Breast epithelium (tissue), 4 donors: ENCODE results near the gene DCTN2. TPM values are rescaled to one million over a fixed set of nuclear protein-coding genes. Genes with fewer than 3 reads are reported as not detected.
"Not testable (repeated sequence)": the region's sequence is repeated elsewhere in the genome, so short reads cannot be mapped to it uniquely, and the experiment has no call there.

Experiments
- DNase-seq, 2 donors: peaks; one replicate each; pipeline ENCODE4 v3.0.0-alpha.2; 2019; ENCODE audit warnings: low spot score in 2 of 2
- H3K27ac ChIP-seq, 2 donors: fragments of 200-600 bp; sonication (generic) in 1 of 2; one replicate each; pipeline ENCODE4 v1.5.1; 2016 to 2019; ENCODE audit warnings: mild to moderate bottlenecking in 1 of 2
- H3K27me3 ChIP-seq, 2 donors: fragments of 200-600 bp; sonication (generic) in 1 of 2; one replicate each; pipeline versions ENCODE4 v1.5.1 to v1.6.0; 2017 to 2019; ENCODE audit warnings: control low read depth in 1 of 2, mild to moderate bottlenecking in 1 of 2
- H3K36me3 ChIP-seq: fragments of 200-600 bp; one replicate; pipeline ENCODE4 v1.5.1; 2019
- H3K4me1 ChIP-seq, 2 donors: fragments of 200-600 bp; sonication (generic); one replicate each; pipeline ENCODE4 v1.5.1; 2016 to 2019; ENCODE audit warnings: control low read depth in 1 of 2
- H3K4me3 ChIP-seq, 3 donors: fragments of 200-600 bp; sonication (generic); 1 replicate in 2 of 3; 2 replicates in 1 of 3; pipeline ENCODE4 v1.5.1; 2016 to 2019; ENCODE audit warnings: mild to moderate bottlenecking in 3 of 3, moderate library complexity in 2 of 3
- H3K9me3 ChIP-seq, 2 donors: fragments of 200-600 bp; sonication (generic) in 1 of 2; one replicate each; pipeline ENCODE4 v1.5.1; 2016 to 2019; ENCODE audit warnings: control low read depth in 1 of 2
- POLR2A ChIP-seq: fragments of 450-650 bp; IDR thresholded peaks from one replicate; pipeline ENCODE4 v1.6.1; 2016; ENCODE audit warnings: antibody characterized with exemption, mild to moderate bottlenecking, moderate library complexity
- POLR2AphosphoS5 ChIP-seq, 3 donors: sonication (generic); formaldehyde crosslinking; IDR thresholded peaks; one replicate each; pipeline ENCODE4 v1.6.1; 2017; ENCODE audit warnings: antibody characterized with exemption in 3 of 3
- intact Hi-C: fragments of 100-400 bp; cut with DNase I; formaldehyde crosslinking; loops from one replicate; pipeline ENCODE4 v1.15.1; 2023; ENCODE audit warnings: low total_unique reads
- total RNA-seq, 3 donors: library from RNA; depleted of rRNA; stranded (reverse); fragments of >200 nt; gene quantifications; one replicate each; pipeline ENCODE4 v1.1.0, GENCODE V29; 2016
- TF ChIP-seq, protein P1 (sequence below), 3 donors: fragments of 450-650 bp; IDR thresholded peaks; one replicate each; pipeline ENCODE4 v1.5.1; 2016 to 2017; ENCODE audit warnings: antibody characterized with exemption in 3 of 3, mild to moderate bottlenecking in 3 of 3, moderate library complexity in 3 of 3

Gene DCTN2
- total RNA-seq, 3 donors from 2014 or later: 108 to 138 (median 131) TPM

DNA sequence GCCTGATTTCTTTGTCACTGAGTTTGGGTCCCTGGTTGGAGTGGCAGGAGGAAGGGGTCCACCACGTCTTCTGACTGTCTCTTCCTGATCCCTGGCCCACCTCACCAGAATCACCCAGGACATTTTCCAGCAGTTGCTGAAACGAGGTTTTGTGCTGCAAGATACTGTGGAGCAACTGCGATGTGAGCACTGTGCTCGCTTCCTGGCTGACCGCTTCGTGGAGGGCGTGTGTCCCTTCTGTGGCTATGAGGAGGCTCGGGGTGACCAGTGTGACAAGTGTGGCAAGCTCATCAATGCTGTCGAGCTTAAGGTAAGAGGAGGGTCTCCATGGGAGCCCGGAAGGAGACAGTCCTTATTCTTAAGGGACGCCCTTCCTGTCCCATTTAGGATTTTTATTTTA, 46.8 kb downstream of the DCTN2 start:
- DNase-seq: no peak
- H3K4me3 ChIP-seq: no peak overlapping the region
- TF ChIP-seq POLR2AphosphoS5 (IDR thresholded peaks at IDR 0.05) (no peak), POLR2A (no peak)
- TF ChIP-seq, protein P1, sequence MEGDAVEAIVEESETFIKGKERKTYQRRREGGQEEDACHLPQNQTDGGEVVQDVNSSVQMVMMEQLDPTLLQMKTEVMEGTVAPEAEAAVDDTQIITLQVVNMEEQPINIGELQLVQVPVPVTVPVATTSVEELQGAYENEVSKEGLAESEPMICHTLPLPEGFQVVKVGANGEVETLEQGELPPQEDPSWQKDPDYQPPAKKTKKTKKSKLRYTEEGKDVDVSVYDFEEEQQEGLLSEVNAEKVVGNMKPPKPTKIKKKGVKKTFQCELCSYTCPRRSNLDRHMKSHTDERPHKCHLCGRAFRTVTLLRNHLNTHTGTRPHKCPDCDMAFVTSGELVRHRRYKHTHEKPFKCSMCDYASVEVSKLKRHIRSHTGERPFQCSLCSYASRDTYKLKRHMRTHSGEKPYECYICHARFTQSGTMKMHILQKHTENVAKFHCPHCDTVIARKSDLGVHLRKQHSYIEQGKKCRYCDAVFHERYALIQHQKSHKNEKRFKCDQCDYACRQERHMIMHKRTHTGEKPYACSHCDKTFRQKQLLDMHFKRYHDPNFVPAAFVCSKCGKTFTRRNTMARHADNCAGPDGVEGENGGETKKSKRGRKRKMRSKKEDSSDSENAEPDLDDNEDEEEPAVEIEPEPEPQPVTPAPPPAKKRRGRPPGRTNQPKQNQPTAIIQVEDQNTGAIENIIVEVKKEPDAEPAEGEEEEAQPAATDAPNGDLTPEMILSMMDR (IDR thresholded peaks at IDR 0.05): no peak
- H3K36me3 ChIP-seq: no peaks in the 10 kb centered on the region
- intact Hi-C loops: no loop called here
- no peaks in the 10 kb centered on the region for H3K4me1 ChIP-seq
- H3K27me3 ChIP-seq: no peaks in the 10 kb centered on the region
- no peaks in the 10 kb centered on the region for H3K9me3 ChIP-seq
- no peak overlapping the region for H3K27ac ChIP-seq

DNA sequence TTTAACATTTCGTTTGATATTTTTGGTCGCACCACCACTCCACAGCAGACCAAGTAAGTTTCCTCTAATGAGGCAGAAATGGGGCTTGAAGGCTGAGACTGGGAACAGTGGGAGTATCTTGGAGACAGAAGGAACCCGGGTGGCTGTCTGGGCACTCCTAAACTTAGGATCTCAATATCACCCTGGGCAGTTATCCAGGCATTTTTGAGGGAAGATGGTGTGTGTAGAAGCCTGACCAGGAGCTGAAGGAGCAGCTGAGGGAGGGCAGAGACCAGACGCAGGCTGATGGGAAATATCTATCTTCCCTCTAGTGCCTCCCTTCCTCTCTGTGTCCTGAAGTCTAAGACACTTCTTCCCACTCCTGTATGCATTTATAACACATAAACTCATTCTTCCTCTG, 48.4 kb downstream of the DCTN2 start:
- TF ChIP-seq POLR2AphosphoS5 (IDR thresholded peaks at IDR 0.05) (no peak), POLR2A (no peak)
- TF ChIP-seq, protein P1 (IDR thresholded peaks at IDR 0.05): no peak
- intact Hi-C loops: no loop called here
- no peaks in the 10 kb centered on the region for H3K36me3 ChIP-seq
- no peak overlapping the region for H3K27ac ChIP-seq
- no peaks in the 10 kb centered on the region for H3K27me3 ChIP-seq
- DNase-seq: no peak
- H3K9me3 ChIP-seq: no peaks in the 10 kb centered on the region
- no peak overlapping the region for H3K4me3 ChIP-seq
- H3K4me1 ChIP-seq: no peaks in the 10 kb centered on the region

DNA sequence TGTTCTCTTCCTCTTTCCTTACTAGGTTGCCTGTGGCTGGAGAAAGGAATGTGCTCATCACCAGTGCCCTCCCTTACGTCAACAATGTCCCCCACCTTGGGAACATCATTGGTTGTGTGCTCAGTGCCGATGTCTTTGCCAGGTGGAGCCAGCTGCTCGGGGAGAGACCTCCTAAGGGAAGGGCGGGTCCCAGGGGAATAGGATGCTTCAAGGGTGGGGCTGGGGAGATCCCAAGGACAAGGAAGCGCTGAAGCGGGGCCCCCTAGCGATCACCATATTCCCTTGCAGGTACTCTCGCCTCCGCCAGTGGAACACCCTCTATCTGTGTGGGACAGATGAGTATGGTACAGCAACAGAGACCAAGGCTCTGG, 48.9 kb downstream of the DCTN2 start:
- intact Hi-C loops: no loop called here
- H3K36me3 ChIP-seq: no peaks in the 10 kb centered on the region
- TF ChIP-seq POLR2A (no peak), POLR2AphosphoS5 (IDR thresholded peaks at IDR 0.05) (no peak)
- TF ChIP-seq, protein P1 (IDR thresholded peaks at IDR 0.05): no peak
- no peaks in the 10 kb centered on the region for H3K4me1 ChIP-seq
- H3K27ac ChIP-seq: no peak overlapping the region
- no peaks in the 10 kb centered on the region for H3K27me3 ChIP-seq
- H3K9me3 ChIP-seq: no peaks in the 10 kb centered on the region
- H3K4me3 ChIP-seq: no peak overlapping the region
- DNase-seq: no peak

DNA sequence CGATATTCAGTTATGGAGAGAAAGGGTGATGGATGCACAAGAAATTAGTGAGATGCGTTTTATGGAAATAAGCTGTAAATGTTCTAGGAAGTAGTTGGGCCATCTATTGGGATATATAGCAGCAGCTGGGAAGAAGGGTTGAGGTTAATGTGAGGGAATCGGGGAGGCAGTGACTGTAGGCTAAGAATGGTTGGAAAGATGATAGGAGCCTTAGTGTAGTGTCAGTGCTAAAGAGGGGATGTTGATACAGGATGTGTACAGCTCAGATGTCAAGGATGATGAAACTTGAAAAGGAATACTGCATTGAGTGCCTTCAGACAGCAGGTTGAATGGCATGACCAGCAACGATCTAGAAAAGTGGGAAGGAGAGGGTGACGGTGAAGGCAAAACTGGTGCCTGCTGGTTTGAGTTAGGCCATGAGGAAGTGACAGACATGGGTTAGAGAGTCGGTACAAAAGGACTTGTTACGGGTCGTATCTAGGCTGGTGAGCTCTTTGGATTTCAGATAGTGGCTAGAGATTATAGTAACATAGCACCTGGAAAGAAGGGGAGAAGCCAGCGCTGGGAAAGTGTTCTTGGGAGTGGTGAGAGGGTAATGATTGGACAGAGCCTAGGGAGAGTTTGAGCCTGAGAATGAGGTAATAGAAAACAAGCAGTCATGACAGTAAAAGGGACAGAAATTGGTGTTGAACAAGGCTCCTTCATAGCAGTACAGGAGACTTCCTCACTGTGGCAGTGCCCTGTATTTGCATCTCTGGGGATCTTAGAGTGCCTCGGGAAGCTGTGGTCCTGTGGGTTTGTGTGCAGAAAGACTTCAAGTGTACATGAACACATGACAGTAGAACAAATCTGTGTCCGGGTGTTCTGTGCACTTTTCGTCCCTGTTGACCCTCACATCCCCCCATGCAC, 49.5 kb downstream of the DCTN2 start:
- no peaks in the 10 kb centered on the region for H3K4me1 ChIP-seq
- H3K27me3 ChIP-seq: no peaks in the 10 kb centered on the region
- H3K9me3 ChIP-seq: no peaks in the 10 kb centered on the region
- H3K36me3 ChIP-seq: no peaks in the 10 kb centered on the region
- intact Hi-C loops: no loop called here
- TF ChIP-seq, protein P1 (IDR thresholded peaks at IDR 0.05): no peak
- TF ChIP-seq POLR2A (no peak), POLR2AphosphoS5 (IDR thresholded peaks at IDR 0.05) (no peak)
- no peak overlapping the region for H3K27ac ChIP-seq
- H3K4me3 ChIP-seq: no peak overlapping the region
- DNase-seq: no peak

DNA sequence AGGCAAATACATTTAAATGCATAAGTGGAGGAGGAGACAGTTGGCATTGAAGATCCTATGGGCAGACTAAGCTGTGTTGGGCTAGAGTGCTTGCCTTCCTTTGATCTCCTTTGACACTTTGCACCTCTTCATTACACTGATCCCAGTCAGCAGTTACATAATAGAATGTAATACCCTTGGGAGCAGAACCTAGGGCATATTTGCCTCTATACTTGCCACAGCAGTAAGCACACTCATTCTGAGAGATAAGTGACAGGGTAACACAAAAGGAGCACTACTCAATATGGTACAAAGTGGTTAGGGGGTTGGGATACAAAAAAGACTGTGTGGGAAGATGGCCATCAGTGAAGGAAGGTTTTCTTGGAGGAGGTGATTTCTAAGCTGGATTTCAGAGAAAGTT, 50.2 kb downstream of the DCTN2 start:
- H3K36me3 ChIP-seq: no peaks in the 10 kb centered on the region

DNA sequence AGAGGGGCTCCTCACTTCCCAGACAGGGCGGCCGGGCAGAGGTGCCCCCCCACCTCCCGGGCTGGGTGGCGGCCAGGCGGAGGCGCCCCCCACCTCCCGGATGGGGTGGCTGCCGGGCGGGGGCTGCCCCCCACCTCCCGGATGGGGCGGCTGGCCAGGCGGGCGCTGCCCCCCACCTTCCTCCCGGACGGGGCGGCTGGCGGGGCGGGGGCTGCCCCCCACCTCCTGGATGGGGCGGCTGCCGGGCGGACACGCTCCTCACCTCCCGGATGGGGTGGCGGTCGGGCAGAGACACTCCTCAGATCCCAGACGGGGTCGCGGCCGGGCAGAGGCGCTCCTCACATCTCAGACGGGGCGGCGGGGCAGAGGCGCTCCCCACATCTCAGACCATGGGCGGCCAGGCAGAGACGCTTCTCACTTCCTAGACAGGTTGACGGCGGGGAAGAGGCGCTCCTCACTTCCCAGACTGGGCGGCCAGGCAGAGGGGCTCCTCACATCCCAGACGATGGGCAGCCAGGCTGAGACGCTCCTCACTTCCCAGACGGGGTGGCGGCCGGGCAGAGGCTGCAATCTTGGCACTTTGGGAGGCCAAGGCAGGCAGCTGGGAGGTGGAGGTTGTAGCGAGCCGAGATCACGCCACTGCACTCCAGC, 51.8 kb downstream of the DCTN2 start:
- H3K27ac ChIP-seq, H3K27me3 ChIP-seq, H3K36me3 ChIP-seq, DNase-seq, H3K9me3 ChIP-seq, H3K4me1 ChIP-seq, H3K4me3 ChIP-seq, intact Hi-C loops: not testable (repeated sequence)

More for the DNA sequence above, 50.2 kb downstream of the DCTN2 start:
- intact Hi-C loops: no loop called here
- no peak for DNase-seq
- Histone ChIP-seq H3K4me3 (no peak overlapping the region), H3K9me3 (no peaks in the 10 kb centered on the region), H3K27ac (no peak overlapping the region), H3K4me1 (no peaks in the 10 kb centered on the region), H3K27me3 (no peaks in the 10 kb centered on the region)
- TF ChIP-seq POLR2A: no peak
- TF ChIP-seq, protein P1 (IDR thresholded peaks at IDR 0.05): no peak
- no peak for TF ChIP-seq POLR2AphosphoS5 (IDR thresholded peaks at IDR 0.05)
